B cell (primary cell): ENCODE results near the gene KLHDC7B. TPM values are rescaled to one million over a fixed set of nuclear protein-coding genes. Genes with fewer than 3 reads are reported as not detected.

ENCODE experiments used
- ATAC-seq: fragments of 200-7000 bp; cut with Tn5 transposase; one replicate; pipeline ENCODE4 v1.10.0; 2021; ENCODE audit warnings: low read depth, mild to moderate bottlenecking, moderate number of reproducible peaks, moderate library complexity
- CTCF ChIA-PET: fragments of 350-600 bp; sonication (Branson Sonifier 250); formaldehyde crosslinking; loops from one replicate; lab custom pipeline; 2021; ENCODE audit warnings: antibody characterized with exemption, inconsistent platforms; lab: Charles Lee
- POLR2A ChIA-PET: fragments of 350-600 bp; sonication (Branson Sonifier 250); formaldehyde crosslinking; loops from one replicate; lab custom pipeline; 2021; ENCODE audit warnings: antibody characterized with exemption; lab: Charles Lee
- DNase-seq: peaks from one replicate; pipeline ENCODE4 v3.0.0; 2013
- H2AFZ ChIP-seq: 2 replicates; pipeline ENCODE4 v1.6.1; 2012; ENCODE audit warnings: mild to moderate bottlenecking, low read depth, low read length; ENCODE audit not compliant: insufficient read depth, poor library complexity, severe bottlenecking
- H3K27ac ChIP-seq, 2 donors: 1 replicate in 1 of 2; 2 replicates in 1 of 2; pipeline ENCODE4 v1.5.1; 2012 to 2013; ENCODE audit warnings: low read length in 2 of 2, mild to moderate bottlenecking in 2 of 2, moderate library complexity in 1 of 2
- H3K27me3 ChIP-seq, 4 experiments: fragments of 200-600 bp in 1 of 4; sonication (generic) in 1 of 4; replicated peaks in 1 of 4; 1 replicate in 2 of 4; 2 replicates in 2 of 4; pipeline versions ENCODE4 v1.6.1 to v1.7.0; 2013 to 2016; ENCODE audit warnings: low read length in 3 of 4, mild to moderate bottlenecking in 2 of 4, mixed read lengths in 1 of 4, moderate library complexity in 1 of 4; ENCODE audit not compliant: insufficient read depth in 4 of 4, control insufficient read depth in 3 of 4; ENCODE audit errors: control extremely low read depth in 1 of 4
- H3K36me3 ChIP-seq, 2 experiments: replicated peaks in 1 of 2; 1 replicate in 1 of 2; 2 replicates in 1 of 2; pipeline versions ENCODE4 v1.6.1 to v1.7.1; 2013; ENCODE audit warnings: low read length in 1 of 2; ENCODE audit not compliant: insufficient read depth in 2 of 2, control insufficient read depth in 1 of 2; ENCODE audit errors: control extremely low read depth in 1 of 2, extremely low read depth in 1 of 2
- H3K4me1 ChIP-seq, 2 donors: fragments of 200-600 bp in 1 of 2; sonication (generic) in 1 of 2; 1 replicate in 1 of 2; 2 replicates in 1 of 2; pipeline versions ENCODE4 v1.5.1 to v1.6.1; 2013 to 2017; ENCODE audit warnings: low read length in 2 of 2; ENCODE audit not compliant: control insufficient read depth in 2 of 2, insufficient read depth in 2 of 2
- H3K4me2 ChIP-seq: replicated peaks from 2 replicates; pipeline ENCODE3; 2012; ENCODE audit warnings: mild to moderate bottlenecking, low read depth, low read length; ENCODE audit not compliant: poor library complexity, severe bottlenecking
- H3K4me3 ChIP-seq, 5 experiments: fragments of 200-600 bp in 1 of 5; sonication (generic) in 1 of 5; 1 replicate in 3 of 5; 2 replicates in 2 of 5; pipeline versions ENCODE4 v1.5.1 to v1.7.0; 2011 to 2016; ENCODE audit warnings: low read length in 4 of 5, mild to moderate bottlenecking in 4 of 5, low read depth in 2 of 5, control low read depth in 1 of 5, moderate library complexity in 1 of 5; ENCODE audit not compliant: insufficient read depth in 1 of 5; ENCODE audit errors: control extremely low read depth in 1 of 5, extremely low read depth in 1 of 5
- H3K79me2 ChIP-seq: fragments of 200-600 bp; sonication (generic); one replicate; pipeline ENCODE4 v1.6.0; 2016; ENCODE audit warnings: low read length; ENCODE audit not compliant: control insufficient read depth, insufficient read depth
- H3K9ac ChIP-seq: fragments of 200-600 bp; sonication (generic); 2 replicates; pipeline ENCODE4 v1.6.1; 2017; ENCODE audit warnings: mild to moderate bottlenecking, low read length, moderate library complexity
- H3K9me3 ChIP-seq, 3 donors: one replicate each; pipeline versions ENCODE4 v1.6.1 to v1.7.1; 2013; ENCODE audit warnings: low read length in 2 of 3; ENCODE audit not compliant: control insufficient read depth in 2 of 3, insufficient read depth in 1 of 3; ENCODE audit errors: control extremely low read depth in 1 of 3
- H4K20me1 ChIP-seq: 2 replicates; pipeline ENCODE4 v1.6.0; 2012; ENCODE audit warnings: mild to moderate bottlenecking, low read length; ENCODE audit not compliant: insufficient read depth, control insufficient read depth, poor library complexity, severe bottlenecking
- H3K27ac Mint-ChIP-seq: one replicate; pipeline ENCODE4 v1.8.0; 2021; ENCODE audit warnings: mixed read lengths
- H3K27me3 Mint-ChIP-seq: one replicate; pipeline ENCODE4 v1.8.0; 2021; ENCODE audit warnings: mixed read lengths
- H3K4me1 Mint-ChIP-seq: one replicate; pipeline ENCODE4 v1.8.0; 2021; ENCODE audit warnings: mixed read lengths
- H3K4me3 Mint-ChIP-seq: one replicate; pipeline ENCODE4 v1.8.0; 2021; ENCODE audit warnings: mixed read lengths
- H3K9me3 Mint-ChIP-seq: one replicate; pipeline ENCODE4 v1.8.0; 2022; ENCODE audit warnings: mixed read lengths; ENCODE audit not compliant: insufficient read depth
- EZH2 ChIP-seq: IDR thresholded peaks from 2 replicates; pipeline ENCODE4 v1.6.1; 2012; ENCODE audit warnings: borderline replicate concordance, low read depth, mild to moderate bottlenecking, moderate library complexity, low read length; ENCODE audit not compliant: insufficient read depth, poor library complexity, severe bottlenecking
- WGBS: methylation state at CpG from one replicate; pipeline ENCODE4 v1.1.5; 2013; ENCODE audit warnings: missing lambda C conversion rate; ENCODE audit not compliant: insufficient coverage; 5-methylcytosine and 5-hydroxymethylcytosine counted together
- intact Hi-C: fragments of 100-400 bp; cut with micrococcal nuclease; formaldehyde crosslinking; loops from one replicate; pipeline ENCODE4 v1.10.0; 2022
- polyA plus RNA-seq: library from polyadenylated mRNA; depleted of rRNA; stranded (reverse); fragments of >200 nt; gene quantifications from 2 replicates; pipeline ENCODE4 v1.2.3, GENCODE V29; 2012
- total RNA-seq, 2 donors: library from RNA; stranded (reverse); fragments of 120-200 nt in 1 of 2; gene quantifications; 1 replicate in 1 of 2; 2 replicates in 1 of 2; pipeline versions ENCODE4 v1.2.3 to v1.2.4, GENCODE V29; 2013 to 2022
- TF ChIP-seq, protein P1 (sequence below): fragments of 200-600 bp; IDR thresholded peaks from one replicate; pipeline ENCODE4 v1.8.0; 2022; ENCODE audit warnings: antibody characterized with exemption, mild to moderate bottlenecking

Gene KLHDC7B
- total and polyA plus RNA-seq, 2 donors (not counting 1 experiment from before 2014, with no cell fraction given) = 1.8 to 6.2 TPM

GRCh38 chr22:50563413-50564160, 17.9 kb downstream of the KLHDC7B start:
- Histone ChIP-seq H3K4me2 (peak overlapping the region; percentile 86), H3K36me3 (no peaks in the 10 kb centered on the region), H3K27ac (no peak overlapping the region), H3K4me1 (peaks cover 5 to 9% of the 10 kb centered on the region in 2 donors), H3K79me2 (no peaks in the 10 kb centered on the region), H3K4me3 (peak overlapping the region; percentile 5 to 83 (median 72)), H2AFZ (peak overlapping the region; percentile 81), H3K9me3 (no peaks in the 10 kb centered on the region), H4K20me1 (no peaks in the 10 kb centered on the region), H3K9ac (peak overlapping the region; percentile 72), H3K27me3 (no peaks in the 10 kb centered on the region)
- TF ChIP-seq, protein P1, sequence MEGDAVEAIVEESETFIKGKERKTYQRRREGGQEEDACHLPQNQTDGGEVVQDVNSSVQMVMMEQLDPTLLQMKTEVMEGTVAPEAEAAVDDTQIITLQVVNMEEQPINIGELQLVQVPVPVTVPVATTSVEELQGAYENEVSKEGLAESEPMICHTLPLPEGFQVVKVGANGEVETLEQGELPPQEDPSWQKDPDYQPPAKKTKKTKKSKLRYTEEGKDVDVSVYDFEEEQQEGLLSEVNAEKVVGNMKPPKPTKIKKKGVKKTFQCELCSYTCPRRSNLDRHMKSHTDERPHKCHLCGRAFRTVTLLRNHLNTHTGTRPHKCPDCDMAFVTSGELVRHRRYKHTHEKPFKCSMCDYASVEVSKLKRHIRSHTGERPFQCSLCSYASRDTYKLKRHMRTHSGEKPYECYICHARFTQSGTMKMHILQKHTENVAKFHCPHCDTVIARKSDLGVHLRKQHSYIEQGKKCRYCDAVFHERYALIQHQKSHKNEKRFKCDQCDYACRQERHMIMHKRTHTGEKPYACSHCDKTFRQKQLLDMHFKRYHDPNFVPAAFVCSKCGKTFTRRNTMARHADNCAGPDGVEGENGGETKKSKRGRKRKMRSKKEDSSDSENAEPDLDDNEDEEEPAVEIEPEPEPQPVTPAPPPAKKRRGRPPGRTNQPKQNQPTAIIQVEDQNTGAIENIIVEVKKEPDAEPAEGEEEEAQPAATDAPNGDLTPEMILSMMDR = no peak
- no peak for TF ChIP-seq EZH2
- ChIA-PET POLR2A (interaction anchor here (0.7 to 4.0 kb wide), 9 partner anchors 13 to 296 kb away, joined by 3 to 32 read pairs (median 5); partner anchors contain the start of genes CHKB, SCO2 and TYMP), CTCF (interaction anchor here (0.6 to 3.1 kb wide), 19 partner anchors 14 to 312 kb away, joined by 3 to 54 read pairs (median 6); partner anchors contain the start of genes CHKB, HDAC10, KLHDC7B and LMF2)
- Mint-ChIP-seq H3K27ac (peak overlapping the region; percentile 87), H3K27me3 (no peaks in the 10 kb centered on the region), H3K4me1 (peaks cover 16% of the 10 kb centered on the region), H3K4me3 (peak overlapping the region; percentile 87), H3K9me3 (no peaks in the 10 kb centered on the region)
- DNase-seq (no peak), ATAC-seq (no peak)
- 36% methylated on average over 13 of the region's 17 CpGs for WGBS
- intact Hi-C loops = loop anchor here (2.0 kb wide), 3 partner anchors 15 to 65 kb away; partner anchors contain the start of gene ARSA

GRCh38 chr22:50564289-50564688, 18.6 kb downstream of the KLHDC7B start:
- no peaks in the 10 kb centered on the region for H3K9me3 ChIP-seq
- no peak overlapping the region for H3K4me3 ChIP-seq
- ChIA-PET POLR2A (interaction anchor here (0.6 to 4.0 kb wide), 5 partner anchors 9 to 297 kb away, joined by 3 to 32 read pairs (median 3); partner anchors contain the start of genes SCO2 and TYMP), CTCF (interaction anchor here (0.5 to 3.1 kb wide), 9 partner anchors 9 to 312 kb away, joined by 4 to 54 read pairs (median 6); partner anchors contain the start of genes CHKB, HDAC10 and SCO2)
- no peaks in the 10 kb centered on the region for H4K20me1 ChIP-seq
- no peak overlapping the region for H3K27ac ChIP-seq
- no peak overlapping the region for H3K9ac ChIP-seq
- H3K79me2 ChIP-seq = no peaks in the 10 kb centered on the region
- intact Hi-C loops = no loop called here
- H3K27me3 ChIP-seq = no peaks in the 10 kb centered on the region
- Mint-ChIP-seq H3K4me1 (peaks cover 16% of the 10 kb centered on the region), H3K27ac (no peak overlapping the region), H3K27me3 (no peaks in the 10 kb centered on the region), H3K9me3 (no peaks in the 10 kb centered on the region), H3K4me3 (peak overlapping the region; percentile 53)
- TF ChIP-seq EZH2 = no peak
- TF ChIP-seq, protein P1 = no peak
- no peak overlapping the region for H2AFZ ChIP-seq
- ATAC-seq (no peak), DNase-seq (no peak)
- peaks cover 0 to under 1% of the 10 kb centered on the region in 2 experiments for H3K36me3 ChIP-seq
- WGBS = 96% methylated on average over 11 of the region's 11 CpGs
- H3K4me2 ChIP-seq = no peak overlapping the region
- H3K4me1 ChIP-seq = peaks cover 5 to 9% of the 10 kb centered on the region in 2 donors
